HG03039 (cell line): Measurements from ENCODE around the gene RNASEL.
"Not testable (repeated sequence)": the region's sequence is repeated elsewhere in the genome, so short reads cannot be mapped to it uniquely, and the experiment has no call there.

Experiments
- ATAC-seq: cut with Tn5 transposase; IDR thresholded peaks from one replicate; pipeline ENCODE4 v1.9.1; 2021; ENCODE audit warnings: mild to moderate bottlenecking, moderate library complexity; ENCODE audit not compliant: unreplicated experiment

The RNASEL gene

GRCh38 chr1:182588500-182589396 lies at the start of gene RNASEL:
RNASEL (minus strand) TSS chr1:182589256; CDS start chr1:182586806, 2,450 bp downstream.
- ATAC-seq: peak; percentile 69

- no peak for ATAC-seq
Measured at GRCh38 chr1:182637769-182638168, 48.7 kb upstream of the RNASEL start.

- no peak for ATAC-seq
Measured at GRCh38 chr1:182635871-182636270, 46.8 kb upstream of the RNASEL start.

- ATAC-seq: no peak
Measured at GRCh38 chr1:182634306-182635072, 45.4 kb upstream of the RNASEL start.

GRCh38 chr1:182633657-182634281 lies 44.7 kb upstream of the RNASEL start:
- no peak for ATAC-seq

- no peak for ATAC-seq
Measured at GRCh38 chr1:182633031-182633430, 44.0 kb upstream of the RNASEL start.

- not testable (repeated sequence) for ATAC-seq
Measured at GRCh38 chr1:182632441-182632857, 43.4 kb upstream of the RNASEL start.

- no peak for ATAC-seq
Measured at GRCh38 chr1:182631954-182632353, 42.9 kb upstream of the RNASEL start.

GRCh38 chr1:182631053-182631677 lies 42.1 kb upstream of the RNASEL start:
- ATAC-seq: no peak

- no peak for ATAC-seq
Measured at GRCh38 chr1:182630586-182630985, 41.5 kb upstream of the RNASEL start.

- no peak for ATAC-seq
Measured at GRCh38 chr1:182629499-182630096, 40.5 kb upstream of the RNASEL start.

GRCh38 chr1:182629080-182629479 lies 40.0 kb upstream of the RNASEL start:
- ATAC-seq: no peak

GRCh38 chr1:182628657-182629056 lies 39.6 kb upstream of the RNASEL start:
- ATAC-seq: no peak

GRCh38 chr1:182627622-182628021 lies 38.6 kb upstream of the RNASEL start:
- ATAC-seq: no peak

GRCh38 chr1:182626527-182626926 lies 37.5 kb upstream of the RNASEL start:
- no peak for ATAC-seq

- no peak for ATAC-seq
Measured at GRCh38 chr1:182625719-182626504, 36.9 kb upstream of the RNASEL start.

GRCh38 chr1:182625024-182625423 lies 36.0 kb upstream of the RNASEL start:
- ATAC-seq: no peak

GRCh38 chr1:182624577-182624976 lies 35.5 kb upstream of the RNASEL start:
- no peak for ATAC-seq

- ATAC-seq: peak; percentile 40
Measured at GRCh38 chr1:182622901-182623528, 34.0 kb upstream of the RNASEL start.
